GM21529 (cell line): ENCODE results near the gene WDR83.
"Not testable (repeated sequence)": the region's sequence is repeated elsewhere in the genome, so short reads cannot be mapped to it uniquely, and the experiment has no call there.

Experiments used
- ATAC-seq: cut with Tn5 transposase; IDR thresholded peaks from one replicate; pipeline ENCODE4 v1.9.1; 2021; ENCODE audit not compliant: unreplicated experiment

The WDR83 gene

GRCh38 chr19:12666265-12667048 lies at the start of gene WDR83, which contains the start of gene MAN2B1:
Gene WDR83 (plus strand): TSS chr19:12666807. CDS start chr19:12669791, 2,984 bp downstream.
Gene MAN2B1 (minus strand): TSS chr19:12666742. CDS start chr19:12666701, 41 bp downstream.
- peak; percentile 50 for ATAC-seq

DNA sequence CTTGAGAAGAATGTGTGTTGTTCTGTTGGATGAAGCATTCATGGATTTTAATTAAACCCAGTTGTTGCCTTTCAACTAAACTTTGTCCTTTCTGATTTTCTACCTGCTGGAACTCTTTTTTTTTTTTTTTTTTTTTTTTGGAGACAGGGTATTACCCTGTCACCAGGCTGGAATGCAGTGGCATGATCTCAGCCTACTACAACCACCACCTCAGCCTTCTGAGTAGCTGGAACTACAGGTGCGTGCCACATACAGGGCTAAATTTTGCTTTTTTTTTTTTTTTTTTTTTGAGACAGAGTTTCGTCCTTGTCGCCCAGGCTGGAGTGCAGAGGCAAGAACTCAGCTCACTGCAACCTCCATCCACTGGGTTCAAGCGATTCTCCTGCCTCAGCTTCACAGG lies 49.0 kb upstream of the WDR83 start:
- ATAC-seq = no peak

DNA sequence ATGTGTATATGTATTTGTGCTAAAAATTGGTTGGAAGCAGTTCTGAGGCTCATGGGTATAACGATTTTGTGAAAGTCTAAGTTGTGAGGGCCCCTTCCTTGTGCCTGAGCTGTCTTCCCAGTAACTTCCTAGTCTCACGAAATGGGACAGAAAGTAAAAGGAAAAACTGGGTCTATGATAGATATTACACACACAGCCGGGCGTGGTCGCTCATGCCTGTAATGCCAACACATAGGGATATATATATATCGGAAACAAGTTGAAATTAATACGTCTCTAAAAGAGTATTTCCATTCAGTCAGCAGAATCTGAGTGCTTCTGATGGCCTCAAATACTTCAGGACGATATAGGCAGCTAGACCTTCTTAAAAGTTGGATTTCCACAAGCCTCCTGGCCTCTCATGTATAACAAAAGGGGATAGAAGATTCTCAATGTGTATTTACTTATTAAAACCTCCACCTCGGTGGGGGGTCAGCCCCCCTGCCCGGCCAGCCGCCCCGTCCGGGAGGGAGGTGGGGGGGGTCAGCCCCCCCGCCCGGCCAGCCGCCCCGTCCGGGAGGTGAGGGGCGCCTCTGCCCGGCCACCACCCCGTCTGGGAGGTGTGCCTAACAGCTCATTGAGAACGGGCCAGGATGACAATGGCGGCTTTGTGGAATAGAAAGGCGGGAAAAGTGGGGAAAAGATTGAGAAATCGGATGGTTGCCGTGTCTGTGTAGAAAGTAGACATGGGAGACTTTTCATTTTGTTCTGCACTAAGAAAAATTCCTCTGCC lies 45.2 kb upstream of the WDR83 start:
- not testable (repeated sequence) for ATAC-seq

DNA sequence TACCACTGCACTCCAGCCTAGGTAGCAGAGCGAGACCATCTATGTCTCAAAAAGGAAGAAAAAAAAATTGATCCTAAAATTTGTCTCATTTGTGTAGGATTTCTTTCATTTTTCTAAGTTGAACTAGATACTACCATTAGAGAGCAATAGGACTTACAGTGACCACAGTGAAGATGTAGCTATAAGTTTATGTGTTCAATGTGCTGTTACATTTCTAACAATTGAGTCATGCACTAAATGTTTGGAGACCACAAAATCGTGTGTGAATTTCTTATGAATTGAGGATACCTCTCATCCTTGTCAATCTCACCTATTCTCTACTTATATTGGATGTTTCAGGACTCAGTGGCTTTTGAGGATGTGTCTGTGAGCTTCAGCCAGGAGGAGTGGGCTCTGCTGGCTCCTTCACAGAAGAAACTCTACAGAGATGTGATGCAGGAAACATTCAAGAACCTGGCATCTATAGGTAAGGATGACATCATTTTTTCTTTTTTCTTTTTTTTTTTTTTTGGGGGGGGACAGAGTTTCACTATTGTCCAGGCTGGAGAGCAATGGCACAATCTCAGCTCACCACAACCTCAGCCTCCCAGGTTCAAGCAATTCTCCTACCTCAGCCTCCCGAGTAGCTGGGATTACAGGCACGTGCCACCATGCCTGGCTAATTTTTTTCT lies 43.1 kb upstream of the WDR83 start:
- ATAC-seq = no peak

DNA sequence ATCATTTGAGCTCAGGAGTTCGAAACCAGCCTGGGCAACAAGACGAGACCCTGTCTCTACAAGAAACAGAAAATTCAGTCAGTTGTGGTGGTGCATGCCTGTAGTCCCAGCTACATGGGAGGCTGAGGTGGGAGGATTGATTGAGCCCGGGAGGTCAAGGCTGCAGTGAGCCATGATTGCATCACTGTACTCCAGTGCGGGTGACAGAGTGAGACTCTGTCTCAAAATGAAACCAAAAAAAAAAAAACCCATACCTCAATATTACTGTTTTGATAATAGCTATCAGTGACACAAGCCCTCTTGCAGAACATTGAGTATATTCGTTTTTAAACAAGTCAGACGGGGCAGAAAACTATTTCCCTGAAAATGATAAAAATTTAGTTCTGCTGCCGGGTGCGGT lies 39.6 kb upstream of the WDR83 start:
- ATAC-seq = no peak

DNA sequence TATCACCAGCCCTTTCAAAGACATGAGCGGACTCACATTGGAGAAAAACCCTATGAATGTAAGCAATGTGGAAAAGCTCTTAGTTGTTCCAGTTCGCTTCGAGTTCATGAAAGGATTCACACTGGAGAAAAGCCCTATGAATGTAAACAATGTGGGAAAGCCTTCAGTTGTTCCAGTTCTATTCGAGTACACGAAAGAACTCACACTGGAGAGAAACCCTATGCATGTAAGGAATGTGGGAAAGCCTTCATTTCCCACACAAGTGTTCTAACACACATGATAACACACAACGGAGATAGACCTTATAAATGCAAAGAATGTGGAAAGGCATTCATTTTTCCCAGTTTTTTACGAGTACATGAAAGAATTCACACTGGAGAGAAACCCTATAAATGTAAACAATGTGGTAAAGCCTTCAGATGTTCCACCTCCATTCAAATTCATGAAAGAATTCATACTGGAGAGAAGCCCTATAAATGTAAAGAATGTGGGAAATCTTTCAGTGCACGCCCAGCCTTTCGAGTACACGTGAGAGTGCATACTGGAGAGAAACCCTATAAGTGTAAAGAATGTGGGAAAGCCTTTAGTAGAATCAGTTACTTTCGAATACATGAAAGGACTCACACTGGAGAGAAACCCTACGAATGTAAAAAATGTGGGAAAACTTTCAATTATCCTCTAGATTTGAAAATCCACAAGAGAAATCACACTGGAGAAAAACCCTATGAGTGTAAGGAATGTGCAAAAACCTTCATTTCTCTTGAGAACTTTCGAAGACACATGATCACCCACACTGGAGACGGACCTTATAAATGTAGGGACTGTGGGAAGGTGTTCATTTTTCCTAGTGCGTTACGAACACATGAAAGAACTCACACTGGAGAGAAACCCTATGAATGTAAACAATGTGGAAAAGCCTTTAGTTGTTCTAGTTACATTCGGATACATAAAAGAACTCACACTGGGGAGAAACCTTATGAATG lies 38.3 kb upstream of the WDR83 start:
- ATAC-seq = no peak

GRCh38 chr19:12629215-12629614 lies 37.4 kb upstream of the WDR83 start:
- ATAC-seq = no peak

- no peak for ATAC-seq
Measured at GRCh38 chr19:12636631-12637030, 30.0 kb upstream of the WDR83 start.

DNA sequence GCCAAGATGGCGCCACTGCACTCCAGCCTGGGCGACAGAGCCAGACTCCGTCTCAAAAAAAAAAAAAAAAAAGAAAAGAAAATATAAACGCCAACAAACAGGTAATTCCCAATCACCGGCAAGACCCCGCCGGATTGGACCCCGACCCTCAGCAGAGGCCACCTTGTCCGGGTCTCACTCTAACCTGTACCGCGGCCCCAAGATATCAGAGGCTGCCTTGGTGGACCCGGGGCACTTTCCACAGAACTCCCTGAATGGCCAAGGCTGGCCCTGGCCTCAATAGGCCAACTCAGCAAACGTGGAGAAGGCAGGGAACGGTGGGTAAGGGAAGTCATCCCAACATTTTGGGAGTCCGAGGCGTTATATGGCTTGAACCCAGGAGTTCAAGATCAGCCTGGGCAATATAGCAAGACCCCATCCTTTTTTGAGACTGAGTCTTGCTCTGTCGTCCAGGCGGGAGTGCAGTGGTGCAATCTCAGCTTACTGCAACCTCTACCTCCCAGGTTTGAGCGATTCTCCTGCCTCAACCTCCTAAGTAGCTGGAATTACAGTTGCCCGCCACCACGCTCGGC lies 27.9 kb upstream of the WDR83 start:
- ATAC-seq = no peak

DNA sequence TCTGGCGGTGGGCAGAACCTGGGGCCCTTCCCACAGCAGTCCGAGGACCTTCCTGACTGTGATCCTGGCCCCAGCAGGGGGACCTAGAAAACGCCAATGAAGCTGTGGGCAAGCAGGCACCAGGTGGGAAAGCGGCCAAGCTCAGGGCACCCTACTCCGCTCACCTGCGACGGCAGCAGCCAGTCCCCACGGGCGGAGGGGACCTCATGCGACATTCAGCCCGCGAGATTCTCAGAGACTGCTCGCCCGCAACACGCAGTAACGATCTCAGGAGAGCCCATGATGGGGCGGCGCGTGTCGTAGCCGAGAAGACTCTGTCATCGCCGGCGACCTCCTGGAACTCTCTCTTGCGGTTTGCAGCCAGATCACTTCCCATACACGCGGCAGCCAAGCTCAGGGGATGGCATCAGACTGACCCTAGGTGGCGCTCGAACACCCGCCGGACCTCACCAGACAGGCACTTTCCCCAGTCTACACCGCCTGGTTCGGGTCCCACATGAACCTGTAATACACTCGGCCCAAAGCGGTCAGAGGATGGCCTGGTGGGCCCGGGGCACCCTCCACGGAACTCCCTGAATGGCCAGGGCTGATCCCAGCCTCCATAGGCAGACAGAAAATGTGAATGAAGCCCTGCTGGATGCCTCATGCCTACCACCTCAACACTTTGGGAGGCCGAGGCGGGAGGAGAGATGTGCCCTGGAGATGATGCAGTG lies 26.6 kb upstream of the WDR83 start:
- no peak for ATAC-seq

DNA sequence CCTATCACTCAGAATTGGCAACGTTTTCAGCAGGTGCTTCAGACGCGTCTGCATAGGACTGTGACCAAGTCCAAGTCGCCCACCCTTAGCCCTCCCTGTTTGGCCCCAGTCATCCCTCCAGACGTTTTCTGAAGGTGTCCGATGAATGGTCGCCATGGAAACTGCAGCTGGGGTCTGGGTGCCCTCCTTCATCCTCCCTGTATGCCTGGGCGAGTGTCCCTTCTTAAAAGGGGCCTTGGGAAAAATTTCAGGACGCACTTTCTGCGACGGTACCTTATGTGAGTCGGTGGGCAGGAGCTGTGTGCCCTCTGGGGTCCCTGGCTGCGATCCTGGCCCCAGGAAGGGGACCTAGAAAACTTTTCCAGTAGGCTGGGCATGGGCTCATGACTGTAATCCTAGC lies 25.2 kb upstream of the WDR83 start:
- no peak for ATAC-seq

DNA sequence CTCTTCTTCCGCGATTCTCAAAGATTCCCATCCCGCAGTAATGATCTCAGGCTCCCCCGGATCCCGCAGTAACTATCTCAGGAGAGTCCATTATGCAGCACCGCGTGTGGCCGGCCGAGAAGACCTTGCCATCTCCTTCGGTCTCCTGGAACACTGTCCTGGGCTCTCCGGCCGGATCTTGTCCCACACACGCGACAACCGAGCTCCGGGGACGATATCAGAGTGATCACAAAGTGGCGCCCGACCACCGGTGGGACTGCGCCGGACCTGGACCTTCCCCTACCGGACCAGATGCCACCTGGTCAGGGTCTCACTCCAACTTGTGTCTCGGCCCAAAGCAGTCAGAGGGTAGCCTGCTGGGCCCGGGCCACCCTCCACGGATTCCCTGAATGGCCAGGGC lies 24.1 kb upstream of the WDR83 start:
- no peak for ATAC-seq

- not testable (repeated sequence) for ATAC-seq
Measured at GRCh38 chr19:12643716-12644115, 22.9 kb upstream of the WDR83 start.

- ATAC-seq = no peak
Measured at GRCh38 chr19:12646551-12646950, 20.1 kb upstream of the WDR83 start.

GRCh38 chr19:12647047-12647446 lies 19.6 kb upstream of the WDR83 start:
- no peak for ATAC-seq

DNA sequence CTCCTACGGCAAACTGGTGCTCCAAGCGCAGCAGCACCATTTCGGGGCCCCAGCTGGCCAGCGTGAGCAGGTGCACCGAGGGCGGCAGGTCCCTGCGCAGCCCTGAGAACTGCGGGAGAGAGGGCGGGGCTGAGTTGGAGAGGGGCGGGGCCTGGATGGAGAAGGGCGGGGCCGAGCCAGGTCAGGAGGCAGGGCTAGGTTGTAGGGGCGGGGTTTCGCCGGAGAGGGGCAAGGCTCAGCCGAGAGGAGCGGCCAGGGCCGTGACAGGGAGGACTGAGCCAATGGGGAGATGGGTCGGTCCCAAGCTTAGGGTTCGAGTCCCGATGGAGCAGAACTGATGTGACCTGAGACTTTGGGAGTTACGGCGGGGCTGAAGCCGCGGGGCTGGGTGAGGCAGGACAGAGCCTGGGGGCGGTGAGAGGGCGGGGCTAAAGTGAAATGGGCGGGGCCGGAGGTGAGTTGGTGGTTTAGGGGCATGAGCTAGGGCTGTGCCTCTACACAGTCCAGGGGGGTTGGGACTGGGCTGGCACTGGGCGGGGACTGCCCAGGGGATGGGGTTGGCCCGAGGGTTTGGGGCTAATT lies 19.0 kb upstream of the WDR83 start:
- no peak for ATAC-seq

- no peak for ATAC-seq
Measured at GRCh38 chr19:12648088-12648487, 18.5 kb upstream of the WDR83 start.

- ATAC-seq = no peak
Measured at GRCh38 chr19:12649941-12650340, 16.7 kb upstream of the WDR83 start.

- no peak for ATAC-seq
Measured at GRCh38 chr19:12652219-12652618, 14.4 kb upstream of the WDR83 start.
